PFSK-1 (cell line): Measurements from ENCODE around the gene JMJD1C.

Experiments
- FOXP2 ChIP-seq: optimal IDR thresholded peaks from 2 replicates; pipeline ENCODE3; 2011; ENCODE audit warnings: borderline replicate concordance, control low read depth, inconsistent platforms; ENCODE audit not compliant: insufficient read depth; ENCODE audit errors: extremely low read length, extremely low read depth
- POLR2AphosphoS5 ChIP-seq: IDR thresholded peaks from 2 replicates; pipeline ENCODE4 v1.6.1; 2012; ENCODE audit warnings: low read depth, mild to moderate bottlenecking, control low read depth, low read length, moderate library complexity
- REST ChIP-seq, 2 experiments: IDR thresholded peaks; 2 replicates each; pipeline versions ENCODE4 v1.6.1 to v1.8.0; 2011 to 2012; ENCODE audit warnings: low read depth in 2 of 2, low read length in 2 of 2, control low read depth in 1 of 2, inconsistent platforms in 1 of 2, mild to moderate bottlenecking in 1 of 2, moderate library complexity in 1 of 2; ENCODE audit not compliant: insufficient read depth in 1 of 2
- SIN3A ChIP-seq: IDR thresholded peaks from 2 replicates; pipeline ENCODE4 v1.6.1; 2012; ENCODE audit warnings: mild to moderate bottlenecking, low read length, moderate library complexity, borderline replicate concordance; ENCODE audit not compliant: insufficient read depth
- TAF1 ChIP-seq: IDR thresholded peaks from 2 replicates; pipeline ENCODE4 v1.6.1; 2012; ENCODE audit warnings: low read length, control low read depth, borderline replicate concordance; ENCODE audit not compliant: insufficient read depth

JMJD1C gene

GRCh38 chr10:63441404-63441803 is 24.4 kb downstream of the JMJD1C start:
- TF ChIP-seq SIN3A (no peak), FOXP2 (no peak), TAF1 (no peak), REST (IDR thresholded peaks at IDR 0.05; ENCODE audit: insufficient read depth in 1 of 2, low read depth in 2 of 2, low read length in 2 of 2) (no peak), POLR2AphosphoS5 (no peak)

- TF ChIP-seq FOXP2 (no peak), REST (IDR thresholded peaks at IDR 0.05; ENCODE audit: insufficient read depth in 1 of 2, low read depth in 2 of 2, low read length in 2 of 2) (no peak), TAF1 (no peak), SIN3A (no peak), POLR2AphosphoS5 (no peak)
Measured at GRCh38 chr10:63439607-63440006, 26.2 kb downstream of the JMJD1C start.

- TF ChIP-seq REST (IDR thresholded peaks at IDR 0.05; ENCODE audit: insufficient read depth in 1 of 2, low read depth in 2 of 2, low read length in 2 of 2) = no peak
- no peak for TF ChIP-seq SIN3A
- TF ChIP-seq FOXP2 = no peak
- no peak for TF ChIP-seq TAF1
- no peak for TF ChIP-seq POLR2AphosphoS5
Measured at GRCh38 chr10:63438506-63439498, 27.0 kb downstream of the JMJD1C start.

- TF ChIP-seq TAF1 (no peak), SIN3A (no peak), FOXP2 (no peak), POLR2AphosphoS5 (no peak), REST (IDR thresholded peaks at IDR 0.05; ENCODE audit: insufficient read depth in 1 of 2, low read depth in 2 of 2, low read length in 2 of 2) (no peak)
Measured at GRCh38 chr10:63437116-63437949, 28.4 kb downstream of the JMJD1C start.
